ENCODE results near the gene ETFRF1.

ETFRF1 gene

DNA sequence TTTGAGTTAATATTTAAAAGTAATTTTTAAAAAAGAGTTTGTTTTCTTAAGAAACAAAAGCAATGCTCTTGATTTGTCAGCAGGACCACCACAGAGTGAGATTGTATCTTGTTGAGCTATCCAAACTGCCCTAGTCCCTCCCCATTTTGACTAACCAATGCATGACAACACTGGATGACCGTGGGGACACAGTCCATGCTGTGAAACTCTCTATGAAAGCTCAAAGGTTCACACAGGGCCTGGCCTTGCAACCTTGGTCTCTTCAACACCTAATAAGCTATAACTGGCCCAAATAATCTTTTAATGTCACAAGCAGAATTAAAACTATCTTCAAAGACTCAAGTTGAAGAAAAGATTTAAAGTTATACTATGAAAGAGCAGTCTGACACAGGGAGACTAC lies 13.5 kb downstream of the ETFRF1 start:
- DNase-seq (ENCODE audit: low read depth in 2 of 2, low spot score in 1 of 2), result no peak

DNA sequence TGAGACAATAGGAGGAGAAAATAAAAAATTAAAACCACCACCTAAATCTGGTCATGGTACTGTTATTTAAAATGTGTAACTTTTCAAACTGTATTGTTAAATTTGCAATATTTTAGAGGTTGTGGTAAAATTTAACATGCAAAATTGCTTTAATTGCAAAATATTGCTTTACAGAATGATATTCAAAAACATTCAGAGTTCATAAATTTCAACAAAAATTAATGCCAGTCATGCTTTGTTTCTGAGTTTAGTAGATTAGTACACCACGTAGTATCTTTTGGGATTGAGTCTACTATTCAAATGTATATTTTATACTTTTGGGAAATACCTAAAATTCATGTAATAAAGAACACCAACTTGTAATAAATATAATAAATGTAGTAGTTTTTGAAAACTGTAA lies 18.3 kb downstream of the ETFRF1 start:
- DNase-seq (ENCODE audit: low read depth in 2 of 2, low spot score in 1 of 2), result no peak

DNA sequence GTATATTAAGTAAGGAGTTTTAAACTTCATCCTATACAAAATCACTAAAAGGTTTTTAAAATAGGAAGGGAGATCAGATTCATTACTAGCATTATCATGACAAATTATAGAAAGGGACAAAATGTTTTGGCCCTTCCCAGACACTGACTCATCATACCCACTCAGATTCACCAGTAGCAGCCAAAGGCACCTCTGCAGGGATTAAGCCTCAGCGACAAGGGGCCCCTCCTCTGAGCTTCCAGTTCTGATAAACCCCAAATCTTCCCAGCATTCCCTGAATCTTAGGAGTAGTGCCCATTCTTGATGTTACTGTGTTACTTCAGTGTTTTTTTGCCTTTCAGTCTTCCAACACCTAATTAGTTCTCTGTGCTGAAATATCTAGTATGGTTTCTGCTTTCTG lies 41.2 kb downstream of the ETFRF1 start:
- no peak for DNase-seq (ENCODE audit: low read depth in 2 of 2, low spot score in 1 of 2)

DNA sequence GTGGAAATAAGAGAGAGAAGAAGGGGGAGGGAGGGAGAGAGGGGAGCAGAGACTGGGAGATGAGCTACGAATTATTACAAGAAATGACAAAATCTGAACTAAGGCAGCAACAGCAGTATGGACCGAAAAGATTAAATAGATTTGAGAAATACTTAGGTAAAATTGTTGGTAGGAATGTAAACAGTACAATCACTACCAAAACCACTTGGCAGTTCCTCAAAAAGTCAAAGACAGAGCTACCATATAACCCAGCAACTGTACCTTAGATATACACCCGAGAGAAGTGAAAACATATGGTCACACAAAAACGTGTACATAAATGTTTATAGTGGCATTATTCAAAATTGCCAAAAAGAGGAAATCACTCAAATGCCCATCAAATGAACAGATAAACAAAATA lies 41.6 kb downstream of the ETFRF1 start:
- no peak for DNase-seq (ENCODE audit: low read depth in 2 of 2, low spot score in 1 of 2)

DNA sequence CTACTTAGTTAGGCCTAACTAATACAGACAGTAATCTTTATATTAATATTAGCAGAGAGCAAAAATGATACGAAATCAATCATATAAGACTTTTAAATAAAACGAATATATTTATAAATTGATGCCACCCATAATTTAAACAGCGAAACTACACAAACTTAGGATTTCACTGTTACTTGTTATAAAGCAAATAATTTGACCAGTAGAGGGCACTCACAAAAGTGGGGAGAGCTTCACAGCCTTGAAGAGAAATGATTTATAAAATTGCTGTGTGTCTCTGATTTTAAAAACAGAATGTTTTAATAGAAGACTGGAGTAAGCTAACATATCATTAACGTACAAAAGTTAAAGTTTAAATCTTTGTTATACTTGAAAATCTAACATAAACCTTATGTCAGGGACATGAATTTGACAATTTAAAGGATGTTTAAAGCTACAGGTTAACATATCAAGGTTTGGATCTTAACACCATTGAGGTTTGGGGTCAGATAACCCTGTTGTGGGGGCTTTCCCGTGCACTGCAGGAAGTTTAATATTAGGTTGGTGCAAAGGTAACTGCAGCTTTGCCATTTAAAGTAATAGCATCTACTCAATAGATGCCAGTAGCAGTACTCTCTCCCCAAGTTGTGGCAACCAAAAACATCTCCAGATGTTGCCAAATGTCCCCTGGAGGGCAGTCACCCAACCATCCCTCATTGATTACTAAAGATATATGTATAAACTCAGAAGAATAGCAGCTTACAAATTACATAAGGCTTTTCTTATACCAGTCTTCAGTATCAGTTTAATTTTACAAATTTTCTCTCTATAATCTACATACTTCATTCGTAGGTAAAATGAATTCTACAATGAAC lies 46.4 kb downstream of the ETFRF1 start:
- DNase-seq (ENCODE audit: low read depth in 2 of 2, low spot score in 1 of 2), result no peak

DNA sequence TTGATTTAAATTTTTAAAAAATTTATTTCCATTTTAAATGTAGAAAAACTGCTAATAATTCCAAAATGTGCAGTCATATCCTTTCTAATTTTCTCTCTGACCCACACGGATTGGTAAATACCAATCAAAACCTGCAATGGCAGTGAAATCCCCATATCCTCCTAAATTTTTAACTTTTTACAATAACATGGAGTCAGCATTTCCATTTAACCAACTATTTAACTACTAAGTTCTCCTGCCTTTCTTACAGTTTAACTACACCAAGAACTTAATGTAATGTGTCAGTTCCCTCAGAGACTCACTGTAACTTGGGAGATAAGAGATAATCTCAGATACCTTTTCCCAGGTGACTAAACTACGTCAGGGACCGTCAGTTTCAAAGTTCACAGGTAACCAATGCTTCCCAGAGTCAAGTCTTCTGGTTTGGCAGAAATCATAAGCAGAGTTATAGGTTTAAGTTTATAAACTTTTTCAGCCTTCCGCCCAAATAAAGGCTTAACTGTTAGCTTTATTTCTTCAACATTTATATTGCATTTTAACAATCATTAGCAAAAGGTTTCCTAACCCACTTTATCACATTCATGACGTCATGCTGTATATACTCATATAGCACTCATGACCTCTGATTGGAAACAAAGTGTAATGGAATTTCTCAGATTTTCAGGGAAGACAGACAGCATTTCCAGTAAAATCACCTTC lies 48.1 kb downstream of the ETFRF1 start:
- no peak for DNase-seq (ENCODE audit: low read depth in 2 of 2, low spot score in 1 of 2)

DNA sequence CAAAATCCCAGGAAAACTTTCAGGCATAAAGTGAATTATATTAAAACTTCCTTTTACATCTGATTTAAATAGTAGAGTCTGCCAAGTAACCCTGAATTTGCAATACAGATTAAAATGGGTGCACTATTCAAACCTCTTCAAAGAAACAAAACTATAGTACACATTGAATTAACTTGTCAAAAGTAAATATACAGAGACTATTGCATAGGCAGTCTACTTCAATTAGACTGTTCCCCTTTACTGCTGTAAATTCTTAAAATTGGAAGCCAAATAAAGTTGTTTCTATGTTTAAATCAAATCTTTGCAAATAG lies 48.6 kb downstream of the ETFRF1 start:
- DNase-seq (ENCODE audit: low read depth in 2 of 2, low spot score in 1 of 2), result no peak

DNA sequence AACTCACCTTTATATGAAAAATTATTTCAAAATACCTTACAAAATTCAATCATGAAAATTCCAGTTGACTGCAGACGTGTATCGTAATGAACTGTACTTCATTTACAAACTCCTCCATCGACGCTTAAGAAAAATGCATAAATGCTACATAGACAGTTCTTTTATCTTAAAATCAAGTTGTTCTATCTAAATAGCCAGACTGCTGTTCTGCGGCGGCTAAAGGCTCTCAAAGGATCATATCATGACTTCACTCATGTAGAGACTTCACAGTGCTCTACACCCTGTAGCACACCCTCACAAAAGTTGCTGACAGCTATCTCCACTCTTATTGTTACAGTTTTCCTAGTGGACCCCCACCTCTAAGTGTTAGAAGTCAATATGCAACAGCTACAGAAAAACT lies 50.5 kb downstream of the ETFRF1 start:
- no peak for DNase-seq (ENCODE audit: low read depth in 2 of 2, low spot score in 1 of 2)

DNA sequence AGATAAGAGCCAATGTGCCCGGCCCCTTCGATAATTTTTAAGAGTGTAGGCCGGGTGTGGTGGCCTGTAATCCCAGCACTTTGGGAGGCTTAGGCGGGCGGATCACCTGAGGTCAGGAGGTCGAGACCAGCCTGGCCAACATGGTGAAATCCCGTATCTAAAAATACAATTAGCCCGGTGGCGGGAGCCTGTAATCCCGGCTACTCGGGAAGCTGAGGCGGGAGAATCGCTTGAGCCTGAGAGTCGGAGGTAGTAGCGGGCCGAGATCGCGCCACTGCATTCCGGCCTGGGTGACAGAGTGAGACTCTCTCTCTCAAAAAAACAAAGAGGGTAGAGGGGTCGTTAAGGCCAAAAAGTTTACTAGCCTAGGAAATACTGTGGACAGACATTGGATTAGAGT lies 53.1 kb downstream of the ETFRF1 start:
- DNase-seq (ENCODE audit: low read depth in 2 of 2, low spot score in 1 of 2), result no peak

DNA sequence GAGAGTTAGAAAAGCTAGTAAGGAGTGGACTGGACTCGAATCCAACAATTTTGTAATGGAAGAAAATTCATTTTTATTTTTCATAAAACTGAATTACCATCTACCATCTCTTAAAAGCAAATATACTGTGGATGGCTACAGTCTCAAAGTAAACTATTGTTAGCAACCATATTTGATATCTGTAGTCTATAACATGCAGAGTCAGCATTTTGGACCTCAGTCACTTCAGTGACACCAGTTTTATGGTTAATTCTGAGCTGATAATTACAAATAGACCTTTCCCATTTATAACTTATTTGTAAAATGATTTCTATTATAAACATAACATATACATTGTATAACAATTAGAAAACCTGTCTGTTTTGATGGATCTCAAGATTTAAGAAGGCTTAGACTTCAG lies 53.7 kb downstream of the ETFRF1 start:
- no peak for DNase-seq (ENCODE audit: low read depth in 2 of 2, low spot score in 1 of 2)

DNA sequence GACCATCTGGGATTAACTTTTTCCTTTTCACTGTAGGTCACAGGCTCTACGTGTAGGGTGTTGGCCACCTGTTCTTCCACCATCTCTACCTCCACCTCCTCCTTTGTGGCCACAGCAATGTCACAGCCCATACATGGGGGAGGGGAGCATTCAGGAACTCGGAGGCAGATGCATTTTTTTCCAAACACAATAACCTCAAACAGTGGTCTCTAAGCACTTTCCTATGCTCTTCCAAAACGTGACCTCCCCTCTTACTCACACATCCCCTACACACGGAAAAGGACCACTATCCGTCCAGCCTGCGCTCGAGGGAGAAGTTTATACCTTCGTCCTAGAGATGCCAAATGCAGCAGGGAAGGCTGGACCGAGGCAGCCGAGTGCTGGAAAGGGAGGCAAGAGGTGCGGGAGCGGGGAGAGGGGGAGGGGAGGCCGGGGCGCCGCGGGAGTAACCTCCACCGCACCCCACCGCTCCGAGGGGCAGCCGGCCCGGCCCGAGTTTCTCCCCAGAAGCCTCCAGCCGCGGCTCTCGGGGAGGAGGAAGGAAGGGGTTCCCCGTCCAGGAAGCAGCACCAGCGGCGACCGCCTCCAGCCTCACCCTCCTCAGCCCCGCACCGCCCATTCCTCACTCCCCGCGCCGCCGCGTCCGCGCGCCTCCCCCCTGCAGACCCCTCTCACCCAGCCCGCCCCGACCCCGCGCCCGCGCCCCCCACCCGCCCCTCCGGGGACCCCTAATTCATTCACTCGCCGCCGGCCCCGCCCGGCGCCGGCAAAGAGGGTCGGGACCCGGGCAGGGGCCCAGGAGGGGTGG lies 55.1 kb downstream of the ETFRF1 start:
- DNase-seq (ENCODE audit: low read depth in 2 of 2, low spot score in 1 of 2), result peak in 1 of 2 donors; percentile 22

DNA sequence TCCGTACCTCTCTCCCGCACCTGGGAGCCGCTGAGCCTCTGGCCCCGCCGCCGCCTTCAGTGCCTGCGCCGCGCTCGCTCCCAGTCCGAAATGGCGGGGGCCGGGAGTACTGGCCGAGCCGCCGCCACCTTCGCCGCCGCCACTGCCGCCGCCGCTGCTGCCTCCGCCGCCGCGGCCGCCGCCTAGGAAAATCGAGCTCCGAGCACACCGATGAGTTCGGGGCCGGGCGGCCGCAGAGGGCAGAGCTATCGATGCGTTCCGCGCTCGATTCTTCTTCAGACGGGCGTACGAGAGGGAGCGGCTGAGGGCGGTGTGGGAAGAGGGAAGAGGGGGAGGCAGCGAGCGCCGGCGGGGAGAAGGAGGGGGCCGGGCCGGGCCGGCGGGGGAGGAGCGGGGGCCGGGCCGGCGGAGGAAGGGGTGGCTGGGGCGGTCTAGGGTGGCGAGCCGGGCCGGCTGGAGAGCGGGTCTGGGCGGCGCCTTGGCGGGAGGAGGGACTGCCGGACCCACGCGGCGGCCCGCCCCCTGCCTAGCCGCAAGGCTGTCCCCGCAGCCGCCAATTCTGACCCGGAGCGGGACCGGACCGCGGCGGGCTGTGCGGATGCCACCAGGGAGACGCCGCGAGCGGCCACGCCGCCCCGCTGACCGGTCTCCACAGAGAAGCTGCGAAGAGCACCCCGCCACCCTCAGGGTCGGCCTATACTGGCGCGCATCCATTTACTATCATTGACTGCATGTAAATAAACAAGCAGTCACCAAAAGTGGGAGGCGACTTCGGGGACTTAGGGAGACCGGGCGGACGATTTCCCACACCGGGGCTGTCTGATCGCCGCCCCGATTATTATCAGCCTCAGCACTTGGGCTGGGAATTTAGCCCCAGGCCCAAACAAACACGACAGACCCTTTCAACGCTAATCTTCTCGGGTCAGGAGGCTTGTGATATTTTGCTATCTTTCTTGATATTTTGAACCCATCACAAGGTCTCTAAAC lies 56.0 kb downstream of the ETFRF1 start, which contains the start of gene KRAS:
Gene KRAS, minus strand, starts transcription at position 186 of the 987 bp plus-strand sequence.
- peak; percentile 76 to 81 for DNase-seq (ENCODE audit: low read depth in 2 of 2, low spot score in 1 of 2)

DNA sequence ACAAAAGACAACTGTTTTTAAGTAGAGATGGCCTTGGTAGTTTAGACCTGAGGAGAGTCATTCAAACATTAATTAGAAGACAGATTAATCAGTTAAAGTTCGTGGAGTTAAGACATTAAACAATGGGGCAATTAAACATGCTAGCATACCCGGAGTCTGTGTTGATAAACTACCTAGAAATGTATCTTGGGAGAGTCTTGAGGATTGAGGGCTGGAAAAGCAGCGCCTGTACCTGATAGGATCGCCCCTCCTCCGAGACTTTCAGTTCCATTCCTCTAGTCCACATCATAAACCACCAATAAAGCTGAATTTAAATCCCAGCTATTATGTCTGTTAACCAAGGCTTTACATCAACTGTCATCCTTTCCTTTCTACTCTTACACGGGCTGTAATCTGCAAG lies 56.7 kb downstream of the ETFRF1 start:
- DNase-seq (ENCODE audit: low read depth in 2 of 2, low spot score in 1 of 2), result no peak

DNA sequence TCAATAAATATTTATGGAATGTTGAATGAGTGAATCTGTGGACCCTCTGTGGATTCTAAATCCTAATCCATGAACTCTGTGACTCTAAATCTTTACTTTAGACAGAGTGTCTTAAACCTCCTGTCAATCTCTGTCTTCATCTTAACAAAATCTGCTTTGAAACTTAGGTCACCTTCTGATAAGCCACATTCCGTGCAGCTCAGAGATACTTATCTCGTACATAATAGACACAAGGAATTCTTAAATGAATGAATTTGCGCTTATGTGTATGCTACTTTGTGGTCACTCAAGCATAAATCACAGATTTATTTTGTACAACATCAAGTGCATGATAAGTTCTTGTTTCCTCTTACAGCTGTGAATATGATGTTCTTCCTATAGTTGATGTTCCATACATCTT lies 57.9 kb downstream of the ETFRF1 start:
- no peak for DNase-seq (ENCODE audit: low read depth in 2 of 2, low spot score in 1 of 2)

DNA sequence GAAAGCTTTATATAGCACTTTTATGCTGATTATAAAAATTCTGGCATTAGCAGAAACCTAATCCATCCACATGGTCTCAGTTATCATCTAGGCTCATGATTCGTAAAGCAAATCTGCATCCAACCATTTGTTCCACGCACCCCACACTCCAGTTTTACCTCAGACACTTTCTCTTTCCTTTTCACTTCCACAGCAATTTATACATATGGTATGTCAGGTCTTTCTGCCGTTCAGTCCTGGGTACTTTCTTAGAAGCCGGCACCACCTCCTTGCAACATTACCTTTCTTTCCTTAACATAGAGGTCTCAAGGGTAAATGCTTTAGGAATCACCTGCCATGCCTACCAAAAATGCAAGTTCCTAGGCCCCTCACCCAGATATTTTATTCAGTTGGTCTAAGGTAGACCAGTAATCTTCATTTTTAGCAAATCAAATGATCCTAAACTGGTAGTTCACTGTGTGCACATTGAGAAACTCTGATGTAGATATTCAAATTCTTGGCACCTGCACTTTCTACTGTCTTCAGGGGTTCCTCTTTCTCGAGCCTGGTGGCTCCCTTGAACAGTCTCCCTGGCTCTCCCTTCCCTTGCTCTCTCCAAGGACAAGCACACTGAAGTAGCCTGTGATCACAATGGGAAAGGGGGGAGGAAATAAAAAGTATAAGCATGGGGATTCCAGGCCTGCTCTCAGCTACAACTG lies 58.5 kb downstream of the ETFRF1 start:
- no peak for DNase-seq (ENCODE audit: low read depth in 2 of 2, low spot score in 1 of 2)

DNA sequence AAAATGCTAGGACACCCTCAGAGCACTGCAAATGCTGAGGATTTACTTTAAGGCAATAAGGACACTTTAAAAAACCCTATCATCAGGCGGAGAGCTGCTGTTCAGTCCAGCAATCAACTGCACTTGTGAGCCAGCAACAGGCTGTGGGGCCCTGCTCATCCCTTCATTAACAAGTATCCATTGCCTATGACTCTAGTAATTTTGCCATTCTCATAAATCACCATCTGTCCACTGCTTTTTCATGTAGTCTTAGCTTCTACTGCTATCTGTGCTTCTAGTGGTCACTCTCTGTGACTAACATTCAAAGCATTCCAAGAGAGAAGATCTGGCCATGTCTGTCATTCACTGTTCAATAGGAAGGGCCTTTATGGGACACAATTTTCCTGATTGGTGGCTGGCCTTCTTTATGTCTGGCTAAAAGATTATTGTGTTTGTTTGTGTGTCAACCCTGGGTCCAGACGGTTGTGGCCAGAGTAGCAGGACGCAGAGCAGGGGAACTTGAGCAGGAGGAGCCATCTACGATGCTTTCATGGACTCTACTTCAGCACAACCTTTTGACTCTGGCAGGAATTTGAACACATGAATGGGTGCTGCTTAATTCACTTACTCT lies 59.3 kb downstream of the ETFRF1 start:
- no peak for DNase-seq (ENCODE audit: low read depth in 2 of 2, low spot score in 1 of 2)
